Measurements from ENCODE around the gene CD1C. TPM values are rescaled to one million over a fixed set of nuclear protein-coding genes. Genes with fewer than 3 reads are reported as not detected.

Gene CD1C
- total RNA-seq, 1 experiment from 2014 or later, result not detected

DNA sequence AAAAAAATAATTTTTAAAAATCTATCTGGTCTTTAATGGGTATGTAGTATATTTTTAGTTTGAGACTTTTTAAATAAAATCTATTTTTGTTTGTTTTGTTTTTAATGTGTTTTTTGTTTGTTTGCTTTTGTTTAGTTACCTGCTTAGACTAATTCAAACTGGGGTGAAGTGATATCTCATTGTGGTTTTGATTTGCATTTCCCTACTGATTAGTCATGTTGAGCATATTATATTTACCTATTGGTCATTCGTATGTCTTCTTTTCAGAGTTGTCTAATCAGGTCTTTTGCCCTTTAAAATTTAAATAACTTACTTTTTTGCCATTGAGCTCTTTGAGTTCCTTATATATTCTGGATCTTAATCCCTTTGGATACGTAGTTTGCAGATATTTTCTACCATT is 21.3 kb downstream of the CD1C start:
- Mint-ChIP-seq H3K36me3 (no peaks in the 10 kb centered on the region; the same call in 1 of the 2 replicates), H3K9me3 (peaks cover 31% of the 10 kb centered on the region), H3K4me1 (no peaks in the 10 kb centered on the region), H3K27ac (no peak overlapping the region), H3K4me3 (no peak overlapping the region), H3K27me3 (ENCODE audit: low read depth) (no peaks in the 10 kb centered on the region; the same call in 1 of the 2 replicates)
- DNase-seq (ENCODE audit: low spot score) (no peak), ATAC-seq (no peak)
- CTCF ChIA-PET, result no interaction called here
- TF ChIP-seq, protein P1, sequence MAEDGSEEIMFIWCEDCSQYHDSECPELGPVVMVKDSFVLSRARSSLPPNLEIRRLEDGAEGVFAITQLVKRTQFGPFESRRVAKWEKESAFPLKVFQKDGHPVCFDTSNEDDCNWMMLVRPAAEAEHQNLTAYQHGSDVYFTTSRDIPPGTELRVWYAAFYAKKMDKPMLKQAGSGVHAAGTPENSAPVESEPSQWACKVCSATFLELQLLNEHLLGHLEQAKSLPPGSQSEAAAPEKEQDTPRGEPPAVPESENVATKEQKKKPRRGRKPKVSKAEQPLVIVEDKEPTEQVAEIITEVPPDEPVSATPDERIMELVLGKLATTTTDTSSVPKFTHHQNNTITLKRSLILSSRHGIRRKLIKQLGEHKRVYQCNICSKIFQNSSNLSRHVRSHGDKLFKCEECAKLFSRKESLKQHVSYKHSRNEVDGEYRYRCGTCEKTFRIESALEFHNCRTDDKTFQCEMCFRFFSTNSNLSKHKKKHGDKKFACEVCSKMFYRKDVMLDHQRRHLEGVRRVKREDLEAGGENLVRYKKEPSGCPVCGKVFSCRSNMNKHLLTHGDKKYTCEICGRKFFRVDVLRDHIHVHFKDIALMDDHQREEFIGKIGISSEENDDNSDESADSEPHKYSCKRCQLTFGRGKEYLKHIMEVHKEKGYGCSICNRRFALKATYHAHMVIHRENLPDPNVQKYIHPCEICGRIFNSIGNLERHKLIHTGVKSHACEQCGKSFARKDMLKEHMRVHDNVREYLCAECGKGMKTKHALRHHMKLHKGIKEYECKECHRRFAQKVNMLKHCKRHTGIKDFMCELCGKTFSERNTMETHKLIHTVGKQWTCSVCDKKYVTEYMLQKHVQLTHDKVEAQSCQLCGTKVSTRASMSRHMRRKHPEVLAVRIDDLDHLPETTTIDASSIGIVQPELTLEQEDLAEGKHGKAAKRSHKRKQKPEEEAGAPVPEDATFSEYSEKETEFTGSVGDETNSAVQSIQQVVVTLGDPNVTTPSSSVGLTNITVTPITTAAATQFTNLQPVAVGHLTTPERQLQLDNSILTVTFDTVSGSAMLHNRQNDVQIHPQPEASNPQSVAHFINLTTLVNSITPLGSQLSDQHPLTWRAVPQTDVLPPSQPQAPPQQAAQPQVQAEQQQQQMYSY (CRISPR knock-in tag; IDR thresholded peaks at IDR 0.05), result no peak
- TF ChIP-seq ZNF263 (CRISPR knock-in tag; IDR thresholded peaks at IDR 0.05; ENCODE audit: low read depth) (no peak), JUN (CRISPR knock-in tag; IDR thresholded peaks at IDR 0.05) (no peak), GABPB1 (CRISPR knock-in tag; IDR thresholded peaks at IDR 0.05) (no peak), FOXP1 (CRISPR knock-in tag; IDR thresholded peaks at IDR 0.05; ENCODE audit: borderline replicate concordance) (no peak), CREM (CRISPR knock-in tag; IDR thresholded peaks at IDR 0.05) (no peak), ZNF423 (CRISPR knock-in tag; IDR thresholded peaks at IDR 0.05) (no peak)
- TF ChIP-seq, protein P2, sequence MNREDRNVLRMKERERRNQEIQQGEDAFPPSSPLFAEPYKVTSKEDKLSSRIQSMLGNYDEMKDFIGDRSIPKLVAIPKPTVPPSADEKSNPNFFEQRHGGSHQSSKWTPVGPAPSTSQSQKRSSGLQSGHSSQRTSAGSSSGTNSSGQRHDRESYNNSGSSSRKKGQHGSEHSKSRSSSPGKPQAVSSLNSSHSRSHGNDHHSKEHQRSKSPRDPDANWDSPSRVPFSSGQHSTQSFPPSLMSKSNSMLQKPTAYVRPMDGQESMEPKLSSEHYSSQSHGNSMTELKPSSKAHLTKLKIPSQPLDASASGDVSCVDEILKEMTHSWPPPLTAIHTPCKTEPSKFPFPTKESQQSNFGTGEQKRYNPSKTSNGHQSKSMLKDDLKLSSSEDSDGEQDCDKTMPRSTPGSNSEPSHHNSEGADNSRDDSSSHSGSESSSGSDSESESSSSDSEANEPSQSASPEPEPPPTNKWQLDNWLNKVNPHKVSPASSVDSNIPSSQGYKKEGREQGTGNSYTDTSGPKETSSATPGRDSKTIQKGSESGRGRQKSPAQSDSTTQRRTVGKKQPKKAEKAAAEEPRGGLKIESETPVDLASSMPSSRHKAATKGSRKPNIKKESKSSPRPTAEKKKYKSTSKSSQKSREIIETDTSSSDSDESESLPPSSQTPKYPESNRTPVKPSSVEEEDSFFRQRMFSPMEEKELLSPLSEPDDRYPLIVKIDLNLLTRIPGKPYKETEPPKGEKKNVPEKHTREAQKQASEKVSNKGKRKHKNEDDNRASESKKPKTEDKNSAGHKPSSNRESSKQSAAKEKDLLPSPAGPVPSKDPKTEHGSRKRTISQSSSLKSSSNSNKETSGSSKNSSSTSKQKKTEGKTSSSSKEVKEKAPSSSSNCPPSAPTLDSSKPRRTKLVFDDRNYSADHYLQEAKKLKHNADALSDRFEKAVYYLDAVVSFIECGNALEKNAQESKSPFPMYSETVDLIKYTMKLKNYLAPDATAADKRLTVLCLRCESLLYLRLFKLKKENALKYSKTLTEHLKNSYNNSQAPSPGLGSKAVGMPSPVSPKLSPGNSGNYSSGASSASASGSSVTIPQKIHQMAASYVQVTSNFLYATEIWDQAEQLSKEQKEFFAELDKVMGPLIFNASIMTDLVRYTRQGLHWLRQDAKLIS (CRISPR knock-in tag; IDR thresholded peaks at IDR 0.05; ENCODE audit: borderline replicate concordance), result no peak
- TF ChIP-seq, protein P3, sequence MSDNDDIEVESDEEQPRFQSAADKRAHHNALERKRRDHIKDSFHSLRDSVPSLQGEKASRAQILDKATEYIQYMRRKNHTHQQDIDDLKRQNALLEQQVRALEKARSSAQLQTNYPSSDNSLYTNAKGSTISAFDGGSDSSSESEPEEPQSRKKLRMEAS (CRISPR knock-in tag; IDR thresholded peaks at IDR 0.05), result no peak
- TF ChIP-seq, protein P4, sequence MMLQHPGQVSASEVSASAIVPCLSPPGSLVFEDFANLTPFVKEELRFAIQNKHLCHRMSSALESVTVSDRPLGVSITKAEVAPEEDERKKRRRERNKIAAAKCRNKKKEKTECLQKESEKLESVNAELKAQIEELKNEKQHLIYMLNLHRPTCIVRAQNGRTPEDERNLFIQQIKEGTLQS (CRISPR knock-in tag; conservative IDR thresholded peaks at IDR 0.05), result no peak
- TF ChIP-seq, protein P5, sequence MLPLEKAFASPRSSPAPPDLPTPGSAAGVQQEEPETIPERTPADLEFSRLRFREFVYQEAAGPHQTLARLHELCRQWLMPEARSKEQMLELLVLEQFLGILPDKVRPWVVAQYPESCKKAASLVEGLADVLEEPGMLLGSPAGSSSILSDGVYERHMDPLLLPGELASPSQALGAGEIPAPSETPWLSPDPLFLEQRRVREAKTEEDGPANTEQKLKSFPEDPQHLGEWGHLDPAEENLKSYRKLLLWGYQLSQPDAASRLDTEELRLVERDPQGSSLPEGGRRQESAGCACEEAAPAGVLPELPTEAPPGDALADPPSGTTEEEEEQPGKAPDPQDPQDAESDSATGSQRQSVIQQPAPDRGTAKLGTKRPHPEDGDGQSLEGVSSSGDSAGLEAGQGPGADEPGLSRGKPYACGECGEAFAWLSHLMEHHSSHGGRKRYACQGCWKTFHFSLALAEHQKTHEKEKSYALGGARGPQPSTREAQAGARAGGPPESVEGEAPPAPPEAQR (CRISPR knock-in tag; IDR thresholded peaks at IDR 0.05), result no peak
- TF ChIP-seq, protein P6, sequence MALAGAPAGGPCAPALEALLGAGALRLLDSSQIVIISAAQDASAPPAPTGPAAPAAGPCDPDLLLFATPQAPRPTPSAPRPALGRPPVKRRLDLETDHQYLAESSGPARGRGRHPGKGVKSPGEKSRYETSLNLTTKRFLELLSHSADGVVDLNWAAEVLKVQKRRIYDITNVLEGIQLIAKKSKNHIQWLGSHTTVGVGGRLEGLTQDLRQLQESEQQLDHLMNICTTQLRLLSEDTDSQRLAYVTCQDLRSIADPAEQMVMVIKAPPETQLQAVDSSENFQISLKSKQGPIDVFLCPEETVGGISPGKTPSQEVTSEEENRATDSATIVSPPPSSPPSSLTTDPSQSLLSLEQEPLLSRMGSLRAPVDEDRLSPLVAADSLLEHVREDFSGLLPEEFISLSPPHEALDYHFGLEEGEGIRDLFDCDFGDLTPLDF (CRISPR knock-in tag; IDR thresholded peaks at IDR 0.05), result no peak
- POLR2A ChIA-PET, result no interaction called here

DNA sequence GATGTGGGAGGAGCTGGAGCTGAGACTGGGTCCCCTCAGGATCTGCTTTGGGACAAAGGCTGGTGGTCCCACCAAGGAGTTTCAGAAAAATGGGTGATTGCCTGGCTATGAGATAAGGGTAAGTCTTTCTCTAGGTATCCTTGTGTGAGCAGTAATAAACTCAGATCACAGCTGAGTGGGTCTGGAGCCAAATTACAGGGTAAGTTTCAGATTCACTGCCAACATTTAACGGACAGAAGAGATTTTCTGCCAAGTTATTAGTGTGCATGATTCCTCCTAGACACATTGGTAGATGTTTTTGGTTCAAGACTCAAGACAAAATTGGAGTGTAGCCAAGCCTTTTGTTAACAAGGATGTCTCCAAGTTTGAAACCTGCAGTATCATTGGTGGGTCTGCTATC is 34.1 kb downstream of the CD1C start:
- peaks cover 6% of the 10 kb centered on the region for H3K36me3 Mint-ChIP-seq
- peaks cover 4% of the 10 kb centered on the region for H3K4me1 Mint-ChIP-seq
- DNase-seq (ENCODE audit: low spot score), result no peak
- ChIA-PET POLR2A (no interaction called here), CTCF (no interaction called here)
- no peak overlapping the region for H3K4me3 Mint-ChIP-seq
- no peaks in the 10 kb centered on the region; the same call in 1 of the 2 replicates for H3K27me3 Mint-ChIP-seq (ENCODE audit: low read depth)
- H3K9me3 Mint-ChIP-seq, result peaks cover 13% of the 10 kb centered on the region
- H3K27ac Mint-ChIP-seq, result no peak overlapping the region
- ATAC-seq, result no peak
- TF ChIP-seq, protein P7, sequence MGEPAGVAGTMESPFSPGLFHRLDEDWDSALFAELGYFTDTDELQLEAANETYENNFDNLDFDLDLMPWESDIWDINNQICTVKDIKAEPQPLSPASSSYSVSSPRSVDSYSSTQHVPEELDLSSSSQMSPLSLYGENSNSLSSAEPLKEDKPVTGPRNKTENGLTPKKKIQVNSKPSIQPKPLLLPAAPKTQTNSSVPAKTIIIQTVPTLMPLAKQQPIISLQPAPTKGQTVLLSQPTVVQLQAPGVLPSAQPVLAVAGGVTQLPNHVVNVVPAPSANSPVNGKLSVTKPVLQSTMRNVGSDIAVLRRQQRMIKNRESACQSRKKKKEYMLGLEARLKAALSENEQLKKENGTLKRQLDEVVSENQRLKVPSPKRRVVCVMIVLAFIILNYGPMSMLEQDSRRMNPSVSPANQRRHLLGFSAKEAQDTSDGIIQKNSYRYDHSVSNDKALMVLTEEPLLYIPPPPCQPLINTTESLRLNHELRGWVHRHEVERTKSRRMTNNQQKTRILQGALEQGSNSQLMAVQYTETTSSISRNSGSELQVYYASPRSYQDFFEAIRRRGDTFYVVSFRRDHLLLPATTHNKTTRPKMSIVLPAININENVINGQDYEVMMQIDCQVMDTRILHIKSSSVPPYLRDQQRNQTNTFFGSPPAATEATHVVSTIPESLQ (CRISPR knock-in tag; IDR thresholded peaks at IDR 0.05), result no peak
- TF ChIP-seq, protein P8, sequence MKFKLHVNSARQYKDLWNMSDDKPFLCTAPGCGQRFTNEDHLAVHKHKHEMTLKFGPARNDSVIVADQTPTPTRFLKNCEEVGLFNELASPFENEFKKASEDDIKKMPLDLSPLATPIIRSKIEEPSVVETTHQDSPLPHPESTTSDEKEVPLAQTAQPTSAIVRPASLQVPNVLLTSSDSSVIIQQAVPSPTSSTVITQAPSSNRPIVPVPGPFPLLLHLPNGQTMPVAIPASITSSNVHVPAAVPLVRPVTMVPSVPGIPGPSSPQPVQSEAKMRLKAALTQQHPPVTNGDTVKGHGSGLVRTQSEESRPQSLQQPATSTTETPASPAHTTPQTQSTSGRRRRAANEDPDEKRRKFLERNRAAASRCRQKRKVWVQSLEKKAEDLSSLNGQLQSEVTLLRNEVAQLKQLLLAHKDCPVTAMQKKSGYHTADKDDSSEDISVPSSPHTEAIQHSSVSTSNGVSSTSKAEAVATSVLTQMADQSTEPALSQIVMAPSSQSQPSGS (CRISPR knock-in tag; IDR thresholded peaks at IDR 0.05; ENCODE audit: borderline replicate concordance, low read depth), result no peak
- TF ChIP-seq, protein P9, sequence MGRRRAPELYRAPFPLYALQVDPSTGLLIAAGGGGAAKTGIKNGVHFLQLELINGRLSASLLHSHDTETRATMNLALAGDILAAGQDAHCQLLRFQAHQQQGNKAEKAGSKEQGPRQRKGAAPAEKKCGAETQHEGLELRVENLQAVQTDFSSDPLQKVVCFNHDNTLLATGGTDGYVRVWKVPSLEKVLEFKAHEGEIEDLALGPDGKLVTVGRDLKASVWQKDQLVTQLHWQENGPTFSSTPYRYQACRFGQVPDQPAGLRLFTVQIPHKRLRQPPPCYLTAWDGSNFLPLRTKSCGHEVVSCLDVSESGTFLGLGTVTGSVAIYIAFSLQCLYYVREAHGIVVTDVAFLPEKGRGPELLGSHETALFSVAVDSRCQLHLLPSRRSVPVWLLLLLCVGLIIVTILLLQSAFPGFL (CRISPR knock-in tag; IDR thresholded peaks at IDR 0.05; ENCODE audit: borderline replicate concordance), result no peak
- no peak for TF ChIP-seq OVOL2 (CRISPR knock-in tag; IDR thresholded peaks at IDR 0.05; ENCODE audit: borderline replicate concordance)
- TF ChIP-seq, protein P10, sequence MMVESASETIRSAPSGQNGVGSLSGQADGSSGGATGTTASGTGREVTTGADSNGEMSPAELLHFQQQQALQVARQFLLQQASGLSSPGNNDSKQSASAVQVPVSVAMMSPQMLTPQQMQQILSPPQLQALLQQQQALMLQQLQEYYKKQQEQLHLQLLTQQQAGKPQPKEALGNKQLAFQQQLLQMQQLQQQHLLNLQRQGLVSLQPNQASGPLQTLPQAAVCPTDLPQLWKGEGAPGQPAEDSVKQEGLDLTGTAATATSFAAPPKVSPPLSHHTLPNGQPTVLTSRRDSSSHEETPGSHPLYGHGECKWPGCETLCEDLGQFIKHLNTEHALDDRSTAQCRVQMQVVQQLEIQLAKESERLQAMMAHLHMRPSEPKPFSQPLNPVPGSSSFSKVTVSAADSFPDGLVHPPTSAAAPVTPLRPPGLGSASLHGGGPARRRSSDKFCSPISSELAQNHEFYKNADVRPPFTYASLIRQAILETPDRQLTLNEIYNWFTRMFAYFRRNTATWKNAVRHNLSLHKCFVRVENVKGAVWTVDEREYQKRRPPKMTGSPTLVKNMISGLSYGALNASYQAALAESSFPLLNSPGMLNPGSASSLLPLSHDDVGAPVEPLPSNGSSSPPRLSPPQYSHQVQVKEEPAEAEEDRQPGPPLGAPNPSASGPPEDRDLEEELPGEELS (CRISPR knock-in tag; IDR thresholded peaks at IDR 0.05), result no peak
